Mesangial cell (primary cell): Measurements from ENCODE around the gene NFIX. TPM values are rescaled to one million over a fixed set of nuclear protein-coding genes. Genes with fewer than 3 reads are reported as not detected.

Experiments
- total RNA-seq: library from RNA; depleted of rRNA; stranded (reverse); fragments of >200 nt; gene quantifications from 2 replicates; pipeline ENCODE4 v1.2.3, GENCODE V29; 2015

Gene NFIX
- 6.7 and 16.2 TPM in 2 replicates for total RNA-seq

DNA sequence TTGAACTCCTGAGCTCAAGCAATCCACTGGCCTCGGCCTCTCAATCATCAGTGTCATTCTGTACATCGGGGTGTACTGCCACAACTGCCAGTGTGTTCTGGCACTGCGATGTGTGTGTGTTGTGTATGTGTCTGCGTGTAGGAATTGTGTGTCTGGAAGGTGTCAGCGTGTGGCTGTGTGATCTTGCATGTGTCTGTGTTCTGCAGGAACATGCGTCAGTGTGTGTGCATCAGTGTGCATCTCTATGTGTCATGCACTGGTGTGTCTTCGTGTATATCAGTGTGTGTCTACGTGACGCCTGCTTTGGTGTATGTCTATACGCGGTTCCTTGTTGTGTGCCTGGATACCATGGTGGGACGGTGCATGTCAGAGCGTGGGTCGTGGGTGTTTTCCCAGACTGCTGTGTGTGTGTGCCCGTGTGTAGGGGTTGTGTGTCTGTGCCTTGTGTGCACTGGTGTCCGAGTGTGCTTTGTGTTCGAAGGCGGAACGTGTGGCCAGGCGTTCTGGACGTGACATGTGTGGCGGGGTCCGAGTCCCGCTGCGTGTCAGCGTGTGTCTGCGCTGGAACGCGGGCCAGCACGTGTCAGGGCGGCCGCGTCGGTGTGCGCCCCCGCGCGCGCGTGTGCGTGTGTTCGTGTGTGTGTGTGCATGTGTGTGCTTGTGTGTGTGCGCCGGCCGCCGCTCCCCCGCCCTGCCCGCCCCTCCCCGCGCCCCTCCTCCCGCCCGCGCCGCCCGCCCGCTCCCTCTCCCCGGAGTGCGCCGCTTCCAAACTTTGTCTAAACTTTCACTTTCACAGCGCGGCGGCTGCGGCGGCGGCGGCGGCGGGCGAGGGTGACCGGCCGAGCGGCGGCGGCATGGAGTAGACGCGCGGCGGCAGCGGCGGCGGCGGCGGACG is at the start of gene NFIX:
TSS of gene NFIX (plus strand) at position 775 of the 895 bp plus-strand sequence. CDS start 363 bp downstream, outside the sequence.

DNA sequence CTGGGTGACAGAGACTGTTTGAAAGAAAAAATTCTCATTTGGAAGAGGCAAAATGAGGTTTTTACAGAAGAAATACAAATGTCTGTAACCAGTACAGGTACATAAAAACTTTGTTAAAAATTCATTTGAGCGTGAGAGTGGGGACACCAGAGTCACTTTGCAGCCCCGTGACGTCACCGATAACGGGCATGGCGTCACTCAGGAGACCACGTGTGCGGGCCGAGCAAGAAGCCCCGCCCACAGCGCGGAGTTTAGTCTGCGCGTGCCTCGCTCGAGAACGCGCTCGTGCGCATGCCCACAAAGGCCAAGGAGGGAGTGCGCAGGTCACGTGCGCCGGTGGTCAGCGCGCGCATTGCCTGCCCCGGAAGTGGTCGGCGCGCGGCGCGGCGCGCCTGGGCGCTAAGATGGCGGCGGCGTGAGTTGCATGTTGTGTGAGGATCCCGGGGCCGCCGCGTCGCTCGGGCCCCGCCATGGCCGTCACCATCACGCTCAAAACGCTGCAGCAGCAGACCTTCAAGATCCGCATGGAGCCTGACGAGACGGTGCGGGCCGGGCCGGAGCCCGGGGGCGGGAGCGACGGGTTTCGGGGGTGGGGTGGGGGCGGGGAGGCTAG is 49.7 kb upstream of the NFIX start, which contains the start of gene RAD23A:
TSS of gene RAD23A (plus strand) at position 384 of the 613 bp plus-strand sequence. CDS start at position 471, 87 bp downstream.

DNA sequence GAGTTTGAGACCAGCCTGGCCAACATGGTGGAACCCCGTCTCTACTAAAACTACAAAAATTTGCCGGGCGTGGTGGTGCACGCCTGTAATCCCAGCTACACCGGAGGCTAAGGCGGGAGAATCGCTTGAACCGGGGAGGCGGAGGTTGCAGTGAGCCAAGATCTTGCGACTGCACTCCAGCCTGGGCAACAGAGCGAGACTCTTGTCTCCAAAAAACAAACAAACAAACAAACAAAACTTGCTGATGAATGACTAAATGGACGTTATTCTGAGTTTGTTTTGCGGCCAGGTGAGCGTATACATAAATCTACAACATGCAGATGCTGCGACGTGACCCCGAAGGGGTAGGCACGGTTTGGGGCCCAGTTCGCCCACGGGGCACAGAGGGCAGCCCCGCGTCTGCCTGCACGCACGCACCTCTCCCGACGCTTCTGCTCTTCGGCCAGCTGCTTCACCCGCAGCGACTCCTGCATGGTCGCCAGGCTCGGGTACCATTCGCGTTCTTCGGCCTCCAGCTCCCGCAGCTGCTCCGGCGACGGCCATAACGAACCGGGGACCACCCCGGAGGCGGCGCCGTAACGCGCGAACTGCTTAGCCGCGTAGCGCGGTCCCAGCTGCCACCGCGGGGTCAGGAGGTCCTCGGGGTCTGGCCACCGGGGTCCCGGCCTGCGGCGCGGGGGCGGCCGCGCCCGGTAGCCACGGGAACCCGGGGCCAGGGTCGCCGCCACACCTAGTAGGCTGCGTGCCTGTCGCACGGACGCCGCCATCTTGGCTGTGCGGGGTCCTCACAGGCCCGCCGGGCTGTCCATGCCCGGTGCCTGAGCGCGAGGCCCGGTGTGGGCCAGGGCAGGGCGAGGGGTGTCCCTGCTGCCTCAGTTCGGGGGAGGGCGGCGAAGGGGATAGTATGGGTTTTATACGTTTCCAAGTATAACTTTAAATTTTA is 38.6 kb upstream of the NFIX start, which contains the start of gene GADD45GIP1:
TSS of gene GADD45GIP1 (minus strand) at position 778 of the 943 bp plus-strand sequence. CDS start at position 767, 11 bp downstream.

DNA sequence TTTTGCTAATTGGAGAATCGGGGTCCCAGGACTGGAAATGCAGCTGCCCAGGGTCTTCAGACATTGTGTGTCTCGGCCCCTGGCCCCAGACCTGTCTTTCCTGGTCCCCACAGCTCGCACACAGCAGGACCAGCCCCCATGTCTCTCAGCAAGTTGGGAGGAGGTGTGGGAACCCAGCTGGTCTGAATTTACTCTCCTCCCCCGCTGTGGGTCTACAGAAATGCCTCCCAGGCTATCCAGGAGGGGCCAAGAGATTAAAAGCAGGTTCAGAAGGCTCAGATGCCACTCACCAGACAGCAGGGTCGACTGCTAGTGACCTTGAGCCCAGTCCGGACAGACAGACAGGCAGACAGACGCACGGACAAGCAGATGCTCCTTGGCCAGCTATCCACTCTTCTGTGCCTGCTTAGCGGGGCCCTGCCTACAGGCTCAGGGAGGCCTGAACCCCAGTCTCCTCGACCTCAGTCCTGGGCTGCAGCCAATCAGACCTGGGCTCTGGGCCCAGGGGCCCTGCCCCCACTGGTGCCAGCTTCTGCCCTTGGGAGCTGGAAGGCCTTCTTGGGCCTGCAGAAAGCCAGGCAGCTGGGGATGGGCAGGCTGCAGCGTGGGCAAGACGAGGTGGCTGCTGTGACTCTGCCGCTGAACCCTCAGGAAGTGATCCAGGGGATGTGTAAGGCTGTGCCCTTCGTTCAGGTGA is 25.8 kb upstream of the NFIX start, which contains the start of gene DAND5:
TSS of gene DAND5 (plus strand) at position 285 of the 697 bp plus-strand sequence. CDS start at position 370, 85 bp downstream.

DNA sequence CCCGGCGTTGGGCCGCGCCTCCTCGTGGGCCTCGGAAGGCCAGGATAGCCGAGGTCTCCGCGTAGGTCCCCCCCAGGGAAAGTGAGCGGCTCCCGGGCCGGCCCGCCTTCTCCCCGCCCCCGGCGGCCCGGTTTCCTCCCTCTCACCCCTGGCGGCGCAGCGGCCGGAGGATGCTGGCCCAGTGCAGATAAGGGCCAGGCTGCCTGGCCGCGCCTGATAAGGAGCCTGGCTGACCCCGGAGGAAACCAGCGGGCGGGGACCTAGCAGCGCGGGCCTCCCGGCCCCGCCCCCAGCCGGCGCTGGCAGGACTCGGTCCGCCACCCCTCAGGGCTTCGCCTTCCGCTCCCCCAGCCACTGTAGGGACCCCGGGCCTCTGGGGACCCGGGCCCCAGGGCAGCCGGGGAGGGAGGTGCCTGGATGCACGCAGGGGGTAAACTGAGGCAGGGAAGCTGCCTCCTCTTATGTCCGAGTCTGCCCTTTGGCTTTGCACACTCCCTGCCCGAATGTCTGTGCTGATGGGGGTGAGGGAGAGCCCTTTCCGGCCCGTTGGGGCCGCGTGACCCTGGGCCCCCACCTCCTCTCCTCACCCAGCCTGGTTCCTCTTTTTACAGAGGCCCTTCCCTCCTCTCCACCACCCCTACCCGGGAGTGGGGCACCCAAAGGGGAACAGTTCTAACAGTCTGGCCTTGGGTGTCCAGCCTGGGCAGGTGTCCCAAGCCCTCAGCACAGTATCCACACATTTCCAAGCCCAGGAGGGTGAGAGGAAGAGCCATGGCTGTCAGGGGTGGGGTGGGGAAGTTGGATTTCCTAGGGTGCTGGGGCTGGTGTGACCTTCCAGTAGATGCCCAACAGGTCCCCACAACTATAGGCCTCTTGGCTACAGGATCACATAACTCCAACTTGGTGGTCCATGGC is 107.6 kb downstream of the NFIX start, which contains the start of gene LYL1:
TSS of gene LYL1 (minus strand) at position 193 of the 915 bp plus-strand sequence. CDS start 1,687 bp downstream, outside the sequence.

DNA sequence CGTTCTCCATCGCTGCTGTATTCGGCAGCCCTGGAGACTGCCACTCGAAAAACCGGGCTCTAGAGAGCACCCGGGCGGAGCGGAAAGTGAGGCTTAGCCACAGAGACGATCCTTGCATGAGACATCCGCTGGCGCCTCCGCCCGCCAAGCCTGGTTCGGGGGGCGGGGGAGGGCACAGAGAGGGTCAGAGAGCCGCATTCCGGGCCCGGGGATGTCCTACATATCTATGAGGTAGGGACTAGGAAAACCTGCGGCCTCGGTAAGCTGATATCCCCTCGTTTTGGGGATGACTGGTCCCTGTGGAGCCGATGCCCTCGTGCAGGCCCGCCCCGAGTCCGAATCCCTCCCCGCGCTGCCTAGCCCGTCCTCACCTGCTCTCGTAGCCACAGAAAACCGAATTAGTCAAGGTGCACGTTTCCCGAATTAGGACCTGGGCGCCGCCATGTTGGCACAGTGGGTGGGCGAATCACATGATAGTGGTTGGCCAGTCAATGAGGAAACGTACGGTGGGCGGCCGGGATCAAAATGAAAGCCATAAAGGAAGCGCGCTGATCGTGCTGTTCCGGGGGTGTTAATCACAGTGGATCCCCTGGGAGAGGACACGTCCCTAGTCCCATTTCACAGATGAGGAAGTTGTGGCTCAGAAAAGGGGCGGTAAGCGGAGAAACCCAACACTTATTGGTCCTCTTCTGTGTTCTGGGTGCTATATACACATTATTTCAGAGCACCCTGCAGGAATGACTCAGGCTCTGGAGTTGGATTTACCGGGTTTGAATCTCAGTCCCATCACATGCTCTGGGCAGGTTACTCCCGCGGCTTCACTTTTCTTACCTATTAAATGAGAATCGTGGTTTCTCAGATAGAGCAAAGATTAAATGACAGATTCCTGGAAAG is 121.3 kb downstream of the NFIX start, which contains the start of gene TRMT1:
TSS of gene TRMT1 (minus strand) at position 459 of the 894 bp plus-strand sequence. CDS start at position 118, 341 bp downstream.

DNA sequence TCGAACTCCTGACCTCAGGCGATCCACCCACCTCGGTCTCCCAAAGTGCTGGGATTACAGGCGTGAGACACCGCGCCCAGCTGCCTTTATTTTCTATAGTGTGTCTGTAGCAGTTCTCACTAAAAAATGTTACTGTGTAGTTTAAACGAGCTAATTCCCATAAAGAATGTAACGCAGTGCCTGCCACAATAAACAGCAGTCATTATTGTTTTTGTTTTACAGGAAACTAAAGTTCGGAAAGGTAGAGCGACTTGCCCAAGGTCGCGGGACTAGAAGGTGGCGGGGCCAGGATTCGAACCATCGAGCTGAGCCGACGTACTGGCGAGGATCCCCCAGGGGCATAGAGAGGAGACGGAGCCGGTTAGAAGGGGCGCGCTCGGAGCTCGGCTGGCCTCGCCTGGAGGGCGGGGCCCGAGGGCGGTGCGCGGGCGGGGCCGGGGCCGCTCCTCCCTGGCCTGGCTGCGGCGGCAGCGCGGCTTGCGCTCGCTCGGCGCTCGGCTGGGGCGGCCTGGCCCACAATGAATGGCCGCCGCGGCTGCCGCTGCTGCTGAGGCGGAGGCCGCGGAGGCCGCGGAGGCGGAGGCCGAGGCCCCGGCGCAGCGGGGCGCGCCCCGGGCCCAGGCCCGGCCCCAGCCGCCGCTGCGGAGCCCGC is 122.6 kb downstream of the NFIX start, which contains the start of gene NACC1:
TSS of gene NACC1 (plus strand) at position 493 of the 652 bp plus-strand sequence. CDS start 16,944 bp downstream, outside the sequence.

Other genes with a start within 250 kb of the NFIX start
- 0.38 TPM in 1 of 2 replicates, not detected in the other for gene BEST2, start 243.7 kb upstream of the NFIX start, total RNA-seq
- 7.3 and 13.2 TPM in 2 replicates for gene HOOK2, start 219.9 kb upstream of the NFIX start, total RNA-seq
- 176 and 209 TPM in 2 replicates for gene JUNB, start 204.0 kb upstream of the NFIX start, total RNA-seq
- 394 and 417 TPM in 2 replicates for gene PRDX2, start 193.7 kb upstream of the NFIX start, total RNA-seq
- gene THSD8, start 193.4 kb upstream of the NFIX start, total RNA-seq = 0.76 TPM in 1 of 2 replicates, not detected in the other
- 12.3 and 59.2 TPM in 2 replicates for gene RNASEH2A, start 188.9 kb upstream of the NFIX start, total RNA-seq
- not detected in 2 replicates for gene RTBDN, start 160.9 kb upstream of the NFIX start, total RNA-seq
- gene MAST1, start 157.0 kb upstream of the NFIX start, total RNA-seq = 0.49 and 1.0 TPM in 2 replicates
- gene DNASE2, start 114.0 kb upstream of the NFIX start, total RNA-seq = 23.1 and 54.4 TPM in 2 replicates
- gene KLF1, start 108.3 kb upstream of the NFIX start, total RNA-seq = not detected in 2 replicates
- 32.6 and 60.9 TPM in 2 replicates for gene GCDH, start 104.3 kb upstream of the NFIX start, total RNA-seq
- 0.25 and 0.33 TPM in 2 replicates for gene SYCE2, start 76.2 kb upstream of the NFIX start, total RNA-seq
- gene FARSA, start 61.8 kb upstream of the NFIX start, total RNA-seq = 61.7 and 98.1 TPM in 2 replicates
- 525 and 1,118 TPM in 2 replicates for gene CALR, start 56.9 kb upstream of the NFIX start, total RNA-seq
- gene RAD23A, start 49.6 kb upstream of the NFIX start, total RNA-seq = 104 and 117 TPM in 2 replicates
- gene GADD45GIP1, start 38.3 kb upstream of the NFIX start, total RNA-seq = 45.5 and 82.6 TPM in 2 replicates
- gene DAND5, start 25.9 kb upstream of the NFIX start, total RNA-seq = 0.16 TPM in 1 of 2 replicates, not detected in the other
- 2.9 and 6.4 TPM in 2 replicates for gene LYL1, start 107.4 kb downstream of the NFIX start, total RNA-seq
- 42.7 and 48.6 TPM in 2 replicates for gene TRMT1, start 121.3 kb downstream of the NFIX start, total RNA-seq
- 107 and 120 TPM in 2 replicates for gene NACC1, start 122.8 kb downstream of the NFIX start, total RNA-seq
- gene STX10, start 154.9 kb downstream of the NFIX start, total RNA-seq = 79.7 and 95.2 TPM in 2 replicates
- 75.2 and 81.3 TPM in 2 replicates for gene IER2, start 154.9 kb downstream of the NFIX start, total RNA-seq